Thymus (tissue), 11 donors: ENCODE results near the gene RITA1. TPM values are rescaled to one million over a fixed set of nuclear protein-coding genes. Genes with fewer than 3 reads are reported as not detected.
"Not testable (repeated sequence)": the region's sequence is repeated elsewhere in the genome, so short reads cannot be mapped to it uniquely, and the experiment has no call there.

Experiments
- DNase-seq, 9 donors: peaks; one replicate each; pipeline ENCODE4 v3.0.0-alpha.2; 2013; ENCODE audit warnings: low spot score in 9 of 9, low read depth in 6 of 9, missing footprints in 1 of 9
- H3K27ac ChIP-seq, 2 donors: one replicate each; pipeline ENCODE4 v1.5.1; 2013; ENCODE audit warnings: control low read depth in 1 of 2, low read depth in 1 of 2, low read length in 1 of 2, mild to moderate bottlenecking in 1 of 2, moderate library complexity in 1 of 2
- H3K27me3 ChIP-seq, 2 donors: one replicate each; pipeline ENCODE4 v1.5.1; 2013; ENCODE audit warnings: low read length in 1 of 2; ENCODE audit not compliant: control insufficient read depth in 2 of 2, insufficient read depth in 1 of 2
- H3K36me3 ChIP-seq, 2 donors: one replicate each; pipeline ENCODE4 v1.5.1; 2013; ENCODE audit warnings: low read length in 1 of 2, mild to moderate bottlenecking in 1 of 2, moderate library complexity in 1 of 2; ENCODE audit not compliant: control insufficient read depth in 2 of 2, insufficient read depth in 2 of 2
- H3K4me1 ChIP-seq, 2 donors: one replicate each; pipeline ENCODE4 v1.5.1; 2013; ENCODE audit warnings: low read length in 2 of 2; ENCODE audit not compliant: control insufficient read depth in 2 of 2, insufficient read depth in 2 of 2
- H3K4me3 ChIP-seq, 2 donors: one replicate each; pipeline ENCODE4 v1.5.1; 2013; ENCODE audit warnings: low read length in 2 of 2, control low read depth in 1 of 2, mild to moderate bottlenecking in 1 of 2
- H3K9me3 ChIP-seq, 2 donors: one replicate each; pipeline ENCODE4 v1.5.1; 2013; ENCODE audit warnings: low read length in 1 of 2, mild to moderate bottlenecking in 1 of 2; ENCODE audit not compliant: control insufficient read depth in 2 of 2, insufficient read depth in 1 of 2
- WGBS: extraction: QIAGEN DNeasy Blood & Tissue Kit; methylation state at CpG from one replicate; pipeline ENCODE4 v1.1.7; 2013; 5-methylcytosine and 5-hydroxymethylcytosine counted together
- polyA plus RNA-seq: library from polyadenylated mRNA; stranded (reverse); fragments of 200-250 nt; gene quantifications from one replicate; pipeline ENCODE4 v1.2.3, GENCODE V29; 2013
- total RNA-seq: library from RNA; stranded (reverse); fragments of 120-200 nt; gene quantifications from one replicate; pipeline ENCODE4 v1.2.4, GENCODE V29; 2013
- donor health status: healthy.

RITA1 gene
- total and polyA plus RNA-seq, 2 donors: 8.5 to 18.3 TPM

- DNase-seq: no peak
- H3K4me3 ChIP-seq: no peak overlapping the region
- H3K4me1 ChIP-seq: peaks cover 19 to 27% of the 10 kb centered on the region in 2 donors
- 97% methylated on average over 3 of the region's 3 CpGs for WGBS
- no peak overlapping the region for H3K27ac ChIP-seq
- H3K9me3 ChIP-seq: no peaks in the 10 kb centered on the region
- no peaks in the 10 kb centered on the region for H3K27me3 ChIP-seq
- H3K36me3 ChIP-seq: no peaks in the 10 kb centered on the region
Measured at GRCh38 chr12:113204804-113205203, 19.3 kb downstream of the RITA1 start.

GRCh38 chr12:113206802-113207201 is 21.3 kb downstream of the RITA1 start:
- not testable (repeated sequence) for H3K9me3 ChIP-seq, H3K27me3 ChIP-seq, DNase-seq, H3K4me3 ChIP-seq, H3K36me3 ChIP-seq, H3K27ac ChIP-seq
- WGBS: 95% methylated on average over 5 of the region's 5 CpGs
- peaks cover 25 to 31% of the 10 kb centered on the region in 2 donors for H3K4me1 ChIP-seq

- Histone ChIP-seq H3K4me3 (no peak overlapping the region), H3K4me1 (peaks cover 25 to 31% of the 10 kb centered on the region in 2 donors), H3K36me3 (no peaks in the 10 kb centered on the region), H3K27me3 (no peaks in the 10 kb centered on the region), H3K9me3 (no peaks in the 10 kb centered on the region), H3K27ac (peak overlapping the region; percentile 6 to 71)
- peak in 4 of 9 donors; percentile 33 to 69 (median 46) for DNase-seq
- WGBS: 24% methylated on average over 6 of the region's 6 CpGs
Measured at GRCh38 chr12:113207613-113208040, 22.1 kb downstream of the RITA1 start.

GRCh38 chr12:113208041-113208934 is 22.8 kb downstream of the RITA1 start:
- 5% methylated on average over 10 of the region's 10 CpGs for WGBS
- no peaks in the 10 kb centered on the region for H3K36me3 ChIP-seq
- no peak overlapping the region for H3K4me3 ChIP-seq
- peaks cover 25 to 31% of the 10 kb centered on the region in 2 donors for H3K4me1 ChIP-seq
- H3K27ac ChIP-seq: peak overlapping the region; percentile 71 to 72
- H3K27me3 ChIP-seq: no peaks in the 10 kb centered on the region
- DNase-seq: peak in 4 of 9 donors; percentile 48 to 85 (median 64)
- H3K9me3 ChIP-seq: no peaks in the 10 kb centered on the region

GRCh38 chr12:113211160-113211559 is 25.6 kb downstream of the RITA1 start:
- Histone ChIP-seq H3K27me3 (no peaks in the 10 kb centered on the region), H3K4me1 (peaks cover 25 to 29% of the 10 kb centered on the region in 2 donors), H3K36me3 (no peaks in the 10 kb centered on the region), H3K27ac (no peak overlapping the region), H3K9me3 (no peaks in the 10 kb centered on the region), H3K4me3 (no peak overlapping the region)
- 86% methylated on average over 6 of the region's 6 CpGs for WGBS
- DNase-seq: no peak

GRCh38 chr12:113214895-113215400 is 29.4 kb downstream of the RITA1 start:
- Histone ChIP-seq H3K27ac (no peak overlapping the region), H3K4me3 (no peak overlapping the region), H3K27me3 (no peaks in the 10 kb centered on the region), H3K9me3 (no peaks in the 10 kb centered on the region), H3K36me3 (no peaks in the 10 kb centered on the region), H3K4me1 (peaks cover 9 to 10% of the 10 kb centered on the region in 2 donors)
- WGBS: 65% methylated on average over 5 of the region's 5 CpGs
- peak in 1 of 9 donors; percentile 27 for DNase-seq

- DNase-seq: no peak
Measured at GRCh38 chr12:113216027-113216426, 30.5 kb downstream of the RITA1 start.

GRCh38 chr12:113220593-113221180 is 35.2 kb downstream of the RITA1 start:
- no peaks in the 10 kb centered on the region for H3K9me3 ChIP-seq
- no peak for DNase-seq
- WGBS: under 1% methylated on average over 23 of the region's 23 CpGs
- peak overlapping the region in 1 of 2 donors; percentile 26 for H3K27ac ChIP-seq
- H3K36me3 ChIP-seq: no peaks in the 10 kb centered on the region
- H3K27me3 ChIP-seq: no peaks in the 10 kb centered on the region
- H3K4me3 ChIP-seq: peak overlapping the region; percentile 52 to 67
- peaks cover 27 to 39% of the 10 kb centered on the region in 2 donors for H3K4me1 ChIP-seq

More at GRCh38 chr12:113216027-113216426, 30.5 kb downstream of the RITA1 start:
- no peaks in the 10 kb centered on the region for H3K27me3 ChIP-seq
- no peaks in the 10 kb centered on the region for H3K9me3 ChIP-seq
- H3K27ac ChIP-seq: no peak overlapping the region
- H3K36me3 ChIP-seq: no peaks in the 10 kb centered on the region
- peaks cover 9 to 13% of the 10 kb centered on the region in 2 donors for H3K4me1 ChIP-seq
- H3K4me3 ChIP-seq: no peak overlapping the region
- 99% methylated on average over 2 of the region's 2 CpGs for WGBS
